Measurements from ENCODE around the gene FAM13B. TPM values are rescaled to one million over a fixed set of nuclear protein-coding genes. Genes with fewer than 3 reads are reported as not detected.
"Not testable (repeated sequence)": the region's sequence is repeated elsewhere in the genome, so short reads cannot be mapped to it uniquely, and the experiment has no call there.

FAM13B gene
- total RNA-seq = 10 to 100 TPM; 43.1 to 50.4 TPM

DNA sequence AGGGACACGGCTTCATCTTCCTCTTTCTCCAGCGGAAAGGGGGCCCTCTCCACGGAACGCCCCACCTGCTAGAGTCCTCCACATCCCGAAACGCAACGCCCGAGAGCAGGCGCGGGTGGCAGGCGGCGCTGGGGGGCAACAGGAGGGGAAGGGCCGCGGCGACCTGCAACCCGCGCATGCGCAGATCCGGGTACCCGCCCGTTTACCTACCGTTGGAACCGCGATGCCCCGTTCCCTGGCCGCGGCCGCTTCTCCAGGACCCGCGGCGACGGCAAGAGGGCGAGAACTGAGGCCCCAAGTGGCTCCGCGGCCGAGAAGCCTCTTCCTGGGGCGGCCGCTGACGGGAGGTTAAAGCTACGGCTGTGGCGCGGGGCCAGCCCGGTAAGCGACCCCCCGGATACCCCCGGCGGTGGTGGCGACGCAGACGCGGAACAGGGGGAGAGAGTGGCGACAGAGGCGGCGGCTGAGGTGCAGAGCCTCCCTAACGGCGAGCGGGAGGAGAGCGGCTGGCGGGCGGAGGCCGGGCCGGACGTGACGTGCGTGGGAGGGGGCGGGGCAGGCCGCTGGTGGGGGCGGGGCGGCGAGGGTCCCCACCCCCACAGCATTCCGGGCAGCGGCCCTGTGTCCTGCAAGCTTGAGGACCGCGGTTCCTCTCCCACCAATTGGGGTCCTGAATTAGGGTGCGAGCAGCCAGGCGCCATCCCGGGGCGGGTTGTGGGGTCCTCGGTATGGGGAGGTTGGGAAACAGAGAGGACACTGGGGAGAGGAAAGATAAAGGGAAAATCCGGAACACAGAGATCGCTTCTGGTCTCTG is at the start of gene FAM13B:
Gene FAM13B, minus strand, starts transcription at position 508 of the 814 bp plus-strand sequence. CDS start 13,968 bp downstream, outside the sequence.
- H3K4me1 Mint-ChIP-seq (ENCODE audit: low read depth in 2 of 2) = peaks cover 38 to 46% of the 10 kb centered on the region in 2 donors
- no peaks in the 10 kb centered on the region for H3K9me3 Mint-ChIP-seq
- ATAC-seq (peak; percentile 91 to 92), DNase-seq (ENCODE audit: low spot score) (peak; percentile 88)
- H3K27me3 Mint-ChIP-seq = no peaks in the 10 kb centered on the region
- peaks cover 6% of the 10 kb centered on the region for H3K36me3 Mint-ChIP-seq
- peak within 1 kb of the TSS; percentile 94 to 96 for H3K27ac Mint-ChIP-seq
- H3K4me3 Mint-ChIP-seq = peak within 1 kb of the TSS; percentile 99

DNA sequence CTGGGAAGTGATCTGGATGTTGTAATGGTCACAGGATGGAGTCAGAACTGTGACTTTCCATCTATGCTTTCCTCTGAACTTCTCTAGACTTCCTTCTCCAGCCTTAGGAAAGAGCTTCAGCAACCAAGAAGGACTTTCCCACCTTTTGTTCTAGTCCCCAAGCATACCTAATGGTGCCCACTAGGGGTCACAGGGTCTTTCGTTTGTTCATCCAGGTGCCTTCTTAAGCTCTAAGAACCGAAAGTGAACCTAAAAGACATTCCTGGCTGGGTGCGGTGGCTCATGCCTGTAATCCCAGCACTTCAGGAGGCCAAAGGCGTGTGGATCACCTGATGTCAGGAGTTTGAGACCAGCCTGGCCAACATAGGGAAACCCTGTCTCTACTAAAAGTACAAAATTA is 49.2 kb upstream of the FAM13B start:
- Mint-ChIP-seq H3K4me3 (no peak overlapping the region), H3K27me3 (peaks cover 0 to 6% of the 10 kb centered on the region in 2 donors), H3K27ac (no peak overlapping the region), H3K36me3 (no peaks in the 10 kb centered on the region), H3K4me1 (ENCODE audit: low read depth in 2 of 2) (no peaks in the 10 kb centered on the region), H3K9me3 (no peaks in the 10 kb centered on the region)
- DNase-seq (ENCODE audit: low spot score) (no peak), ATAC-seq (no peak)

DNA sequence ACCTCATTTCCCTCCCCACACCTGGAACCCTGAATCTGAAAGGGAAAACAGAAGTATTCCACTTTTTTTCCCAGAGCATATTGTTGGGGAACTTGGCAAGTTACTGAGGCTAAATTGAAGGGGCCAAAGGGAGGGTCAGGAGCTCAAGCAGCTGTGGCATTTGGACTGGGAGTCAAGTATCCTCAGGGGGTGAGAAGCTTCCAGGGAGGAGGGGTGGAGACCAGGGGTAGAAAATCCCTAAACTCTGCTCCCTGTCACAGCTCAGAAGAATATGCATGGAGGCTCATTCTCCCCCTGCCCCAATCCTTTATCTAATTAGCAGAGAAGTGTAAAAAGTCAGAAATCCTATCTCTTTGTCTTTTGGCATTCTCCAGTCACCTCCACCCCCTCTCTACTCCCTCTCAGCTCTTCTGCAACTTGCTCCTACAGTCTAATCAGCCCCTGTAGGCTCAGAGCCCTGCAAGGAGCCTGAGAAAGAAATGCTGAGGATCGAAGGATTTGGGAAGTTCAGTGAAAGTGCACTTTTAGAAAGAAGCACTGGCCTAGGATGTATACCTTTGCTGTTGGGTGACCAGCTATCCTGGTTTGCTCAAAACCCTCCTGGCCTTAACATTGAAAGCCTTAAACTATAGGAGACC is 45.2 kb upstream of the FAM13B start:
- Mint-ChIP-seq H3K9me3 (no peaks in the 10 kb centered on the region), H3K4me3 (no peak overlapping the region), H3K27ac (no peak overlapping the region), H3K27me3 (no peaks in the 10 kb centered on the region), H3K36me3 (no peaks in the 10 kb centered on the region), H3K4me1 (ENCODE audit: low read depth in 2 of 2) (no peaks in the 10 kb centered on the region)
- ATAC-seq = no peak
- no peak for DNase-seq (ENCODE audit: low spot score)

GRCh38 chr5:138077064-138077696 is 44.3 kb upstream of the FAM13B start:
- DNase-seq (ENCODE audit: low spot score) (no peak), ATAC-seq (no peak)
- Mint-ChIP-seq H3K36me3 (no peaks in the 10 kb centered on the region), H3K4me3 (no peak overlapping the region), H3K9me3 (no peaks in the 10 kb centered on the region), H3K27ac (no peak overlapping the region), H3K27me3 (peaks cover 0 to 2% of the 10 kb centered on the region in 2 donors), H3K4me1 (ENCODE audit: low read depth in 2 of 2) (no peaks in the 10 kb centered on the region)

DNA sequence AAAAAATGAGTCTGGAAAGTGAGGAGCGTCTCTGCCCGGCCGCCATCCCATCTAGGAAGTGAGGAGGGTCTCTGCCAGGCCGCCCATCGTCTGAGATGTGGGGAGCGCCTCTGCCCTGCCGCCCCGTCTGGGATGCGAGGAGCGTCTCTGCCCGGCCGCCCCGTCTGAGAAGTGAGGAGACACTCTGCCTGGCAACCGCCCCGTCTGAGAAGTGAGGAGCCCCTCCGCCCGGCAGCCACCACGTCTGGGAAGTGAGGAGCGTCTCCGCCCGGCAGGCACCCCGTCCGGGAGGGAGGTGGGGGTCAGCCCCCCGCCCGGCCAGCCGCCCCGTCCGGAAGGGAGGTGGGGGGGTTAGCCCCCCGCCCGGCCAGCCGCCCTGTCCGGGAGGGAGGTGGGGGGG is 37.1 kb upstream of the FAM13B start:
- not testable (repeated sequence) for ATAC-seq; DNase-seq (ENCODE audit: low spot score); H3K4me3 Mint-ChIP-seq; H3K27me3 Mint-ChIP-seq; H3K36me3 Mint-ChIP-seq; H3K4me1 Mint-ChIP-seq (ENCODE audit: low read depth in 2 of 2); H3K9me3 Mint-ChIP-seq
- peak overlapping the region in 1 of 2 donors; percentile 64 for H3K27ac Mint-ChIP-seq

DNA sequence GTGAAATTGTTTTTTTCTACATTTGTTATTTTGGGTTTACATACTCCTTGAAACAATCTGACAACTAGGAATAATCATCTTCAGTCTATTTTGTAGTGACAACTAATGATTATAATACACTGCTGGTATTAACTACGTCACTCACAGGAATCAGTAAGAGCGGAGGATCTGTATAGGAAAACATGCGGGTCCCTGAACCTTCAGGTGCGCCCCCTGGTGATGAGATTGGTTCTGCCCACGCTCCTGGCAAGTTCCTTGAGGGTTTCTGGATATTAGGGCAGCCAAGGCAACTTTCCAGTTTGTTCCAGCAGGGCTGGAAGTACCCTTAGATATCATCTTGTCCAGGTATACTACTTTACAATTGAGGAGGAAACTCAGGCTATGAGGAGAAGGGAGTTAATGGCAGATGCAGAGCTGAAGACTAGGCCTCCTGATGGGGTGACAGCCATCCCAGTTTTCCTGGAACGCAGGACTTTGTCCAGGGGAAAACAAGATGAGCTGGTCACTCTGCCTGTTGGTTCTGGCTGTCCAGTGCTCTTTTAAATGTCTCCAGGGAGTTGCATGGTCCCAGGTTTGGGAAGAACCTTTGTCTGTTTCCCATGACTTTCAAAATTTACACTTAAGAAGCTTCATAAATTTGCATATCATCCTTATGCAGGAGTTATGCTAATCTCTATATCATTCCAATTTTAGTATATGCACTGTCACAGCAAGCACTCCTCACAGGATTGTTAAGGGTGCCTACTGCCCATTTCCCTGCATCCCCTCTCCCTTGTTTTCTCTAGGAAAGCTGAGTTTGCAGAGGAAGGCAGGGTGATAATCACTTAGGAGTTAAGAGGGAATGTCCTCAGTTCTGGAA is 36.1 kb upstream of the FAM13B start:
- H3K27ac Mint-ChIP-seq = no peak overlapping the region
- ATAC-seq (peak; percentile 62 to 64), DNase-seq (ENCODE audit: low spot score) (peak; percentile 67)
- peaks cover 0 to 9% of the 10 kb centered on the region in 2 donors for H3K4me1 Mint-ChIP-seq (ENCODE audit: low read depth in 2 of 2)
- H3K27me3 Mint-ChIP-seq = peaks cover 0 to 2% of the 10 kb centered on the region in 2 donors
- H3K36me3 Mint-ChIP-seq = no peaks in the 10 kb centered on the region
- no peaks in the 10 kb centered on the region for H3K9me3 Mint-ChIP-seq
- no peak overlapping the region for H3K4me3 Mint-ChIP-seq

GRCh38 chr5:138067945-138068344 is 35.1 kb upstream of the FAM13B start:
- Mint-ChIP-seq H3K4me3 (no peak overlapping the region), H3K27me3 (peaks cover 0 to 2% of the 10 kb centered on the region in 2 donors), H3K36me3 (no peaks in the 10 kb centered on the region), H3K4me1 (ENCODE audit: low read depth in 2 of 2) (peaks cover 0 to 9% of the 10 kb centered on the region in 2 donors), H3K9me3 (no peaks in the 10 kb centered on the region), H3K27ac (no peak overlapping the region)
- ATAC-seq = no peak
- DNase-seq (ENCODE audit: low spot score) = no peak

- H3K4me1 Mint-ChIP-seq (ENCODE audit: low read depth in 2 of 2) = peaks cover 0 to 6% of the 10 kb centered on the region in 2 donors
Measured at GRCh38 chr5:138065102-138065501, 32.2 kb upstream of the FAM13B start.

GRCh38 chr5:138064526-138064925 is 31.6 kb upstream of the FAM13B start:
- H3K27ac Mint-ChIP-seq = no peak overlapping the region
- DNase-seq (ENCODE audit: low spot score) = no peak
- no peaks in the 10 kb centered on the region for H3K27me3 Mint-ChIP-seq
- no peak for ATAC-seq
- H3K36me3 Mint-ChIP-seq = no peaks in the 10 kb centered on the region
- H3K9me3 Mint-ChIP-seq = no peaks in the 10 kb centered on the region
- H3K4me3 Mint-ChIP-seq = no peak overlapping the region
- H3K4me1 Mint-ChIP-seq (ENCODE audit: low read depth in 2 of 2) = peaks cover 0 to 6% of the 10 kb centered on the region in 2 donors

More at GRCh38 chr5:138065102-138065501, 32.2 kb upstream of the FAM13B start:
- ATAC-seq (peak in 1 of 2 donors; percentile 24), DNase-seq (ENCODE audit: low spot score) (no peak)
- Mint-ChIP-seq H3K27me3 (no peaks in the 10 kb centered on the region), H3K4me3 (no peak overlapping the region), H3K9me3 (no peaks in the 10 kb centered on the region), H3K27ac (no peak overlapping the region), H3K36me3 (no peaks in the 10 kb centered on the region)

GRCh38 chr5:138054847-138055558 is 22.1 kb upstream of the FAM13B start:
- Mint-ChIP-seq H3K27me3 (peaks cover 0 to 5% of the 10 kb centered on the region in 2 donors), H3K36me3 (no peaks in the 10 kb centered on the region), H3K27ac (no peak overlapping the region), H3K9me3 (no peaks in the 10 kb centered on the region), H3K4me3 (no peak overlapping the region), H3K4me1 (ENCODE audit: low read depth in 2 of 2) (no peaks in the 10 kb centered on the region)
- ATAC-seq (no peak), DNase-seq (ENCODE audit: low spot score) (no peak)

GRCh38 chr5:138054206-138054605 is 21.3 kb upstream of the FAM13B start:
- ATAC-seq = no peak
- Mint-ChIP-seq H3K27me3 (peaks cover 0 to 5% of the 10 kb centered on the region in 2 donors), H3K4me3 (no peak overlapping the region), H3K36me3 (no peaks in the 10 kb centered on the region), H3K4me1 (ENCODE audit: low read depth in 2 of 2) (no peaks in the 10 kb centered on the region), H3K27ac (no peak overlapping the region), H3K9me3 (no peaks in the 10 kb centered on the region)
- DNase-seq (ENCODE audit: low spot score) = no peak

GRCh38 chr5:138053554-138053953 is 20.7 kb upstream of the FAM13B start:
- Mint-ChIP-seq H3K36me3 (no peaks in the 10 kb centered on the region), H3K27me3 (peaks cover 0 to 5% of the 10 kb centered on the region in 2 donors), H3K4me1 (ENCODE audit: low read depth in 2 of 2) (no peaks in the 10 kb centered on the region), H3K4me3 (no peak overlapping the region), H3K27ac (no peak overlapping the region), H3K9me3 (no peaks in the 10 kb centered on the region)
- DNase-seq (ENCODE audit: low spot score) (no peak), ATAC-seq (no peak)

GRCh38 chr5:138052718-138053117 is 19.8 kb upstream of the FAM13B start:
- DNase-seq (ENCODE audit: low spot score); H3K4me1 Mint-ChIP-seq (ENCODE audit: low read depth in 2 of 2); H3K9me3 Mint-ChIP-seq; H3K27me3 Mint-ChIP-seq; H3K36me3 Mint-ChIP-seq; H3K27ac Mint-ChIP-seq; ATAC-seq; H3K4me3 Mint-ChIP-seq: not testable (repeated sequence)

Measured in natural killer cell treated with Interleukin-12 subunit alpha and Interleukin-12 subunit beta and Interleukin-15 and Interleukin-18, amount 100 ng/mL, for 72 hours (primary cell).